HUES6 (cell line): ENCODE results near the gene USP17L21.
"Not testable (repeated sequence)": the region's sequence is repeated elsewhere in the genome, so short reads cannot be mapped to it uniquely, and the experiment has no call there.

Source experiments
- H3K27ac ChIP-seq: 2 replicates; pipeline ENCODE4 v1.7.0; 2013; ENCODE audit warnings: low read depth, mild to moderate bottlenecking, low read length, inconsistent platforms
- H3K27me3 ChIP-seq: 2 replicates; pipeline ENCODE4 v1.6.1; 2013; ENCODE audit warnings: low read length; ENCODE audit not compliant: control insufficient read depth, insufficient read depth
- H3K36me3 ChIP-seq: 2 replicates; pipeline ENCODE4 v1.6.1; 2013; ENCODE audit warnings: low read length; ENCODE audit not compliant: control insufficient read depth, insufficient read depth
- H3K4me1 ChIP-seq: 2 replicates; pipeline ENCODE4 v1.6.1; 2013; ENCODE audit warnings: low read length; ENCODE audit not compliant: control insufficient read depth, insufficient read depth
- H3K4me3 ChIP-seq: 2 replicates; pipeline ENCODE4 v1.5.1; 2013; ENCODE audit warnings: low read depth, low read length
- H3K9ac ChIP-seq: one replicate; pipeline ENCODE4 v1.6.1; 2013; ENCODE audit warnings: mild to moderate bottlenecking, low read length
- H3K9me3 ChIP-seq: 2 replicates; pipeline ENCODE4 v1.6.1; 2013; ENCODE audit warnings: low read depth, low read length; ENCODE audit not compliant: control insufficient read depth, insufficient read depth

The USP17L21 gene

DNA sequence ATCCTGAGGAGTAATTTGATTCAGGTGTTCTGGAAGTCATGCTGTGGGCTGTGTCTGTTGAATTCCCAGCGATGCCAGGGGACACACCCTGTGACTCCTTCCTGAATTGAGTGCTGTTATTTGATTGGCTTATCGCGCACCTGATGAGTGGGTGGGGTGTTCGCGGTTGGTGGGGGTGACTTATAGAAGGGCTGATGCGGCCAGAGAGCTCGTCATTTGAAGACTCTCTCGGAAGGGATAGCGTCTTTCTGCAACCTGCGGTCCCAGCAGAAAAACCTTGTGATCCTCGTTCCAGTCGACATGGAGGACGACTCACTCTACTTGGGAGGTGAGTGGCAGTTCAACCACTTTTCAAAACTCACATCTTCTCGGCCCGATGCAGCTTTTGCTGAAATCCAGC lies 4.8 kb upstream of the USP17L21 start, which contains the start of gene USP17L20:
Gene USP17L20 (plus strand): TSS at position 301 of the 400 bp plus-strand sequence. CDS start 0 bp downstream, at position 301.
- not testable (repeated sequence) for H3K4me3 ChIP-seq, H3K9ac ChIP-seq, H3K4me1 ChIP-seq, H3K27ac ChIP-seq, H3K9me3 ChIP-seq, H3K27me3 ChIP-seq, H3K36me3 ChIP-seq

DNA sequence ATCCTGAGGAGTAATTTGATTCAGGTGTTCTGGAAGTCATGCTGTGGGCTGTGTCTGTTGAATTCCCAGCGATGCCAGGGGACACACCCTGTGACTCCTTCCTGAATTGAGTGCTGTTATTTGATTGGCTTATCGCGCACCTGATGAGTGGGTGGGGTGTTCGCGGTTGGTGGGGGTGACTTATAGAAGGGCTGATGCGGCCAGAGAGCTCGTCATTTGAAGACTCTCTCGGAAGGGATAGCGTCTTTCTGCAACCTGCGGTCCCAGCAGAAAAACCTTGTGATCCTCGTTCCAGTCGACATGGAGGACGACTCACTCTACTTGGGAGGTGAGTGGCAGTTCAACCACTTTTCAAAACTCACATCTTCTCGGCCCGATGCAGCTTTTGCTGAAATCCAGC lies 4.6 kb downstream of the USP17L21 start, which contains the start of gene USP17L22:
Gene USP17L22 (plus strand): TSS at position 301 of the 400 bp plus-strand sequence. CDS start 0 bp downstream, at position 301.
- not testable (repeated sequence) for H3K4me1 ChIP-seq, H3K9me3 ChIP-seq, H3K36me3 ChIP-seq, H3K27ac ChIP-seq, H3K4me3 ChIP-seq, H3K27me3 ChIP-seq, H3K9ac ChIP-seq

DNA sequence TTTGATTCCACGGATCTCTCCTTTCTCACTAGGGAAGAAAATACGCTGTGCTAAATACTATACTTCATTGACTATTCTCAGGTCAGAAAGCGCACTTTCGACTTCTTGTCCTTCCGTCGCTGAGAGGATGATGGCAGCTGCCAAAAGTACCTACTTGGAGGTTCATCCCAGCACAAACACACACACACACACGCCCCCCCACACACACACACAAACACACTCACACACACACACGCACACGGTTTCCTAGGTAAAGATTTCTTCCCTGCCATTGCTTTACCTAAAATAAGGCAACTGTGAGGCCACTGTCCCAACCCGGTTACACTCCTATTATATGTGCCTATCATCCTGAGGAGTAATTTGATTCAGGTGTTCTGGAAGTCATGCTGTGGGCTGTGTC lies 9.0 kb downstream of the USP17L21 start:
- H3K4me3 ChIP-seq, H3K4me1 ChIP-seq, H3K27ac ChIP-seq, H3K27me3 ChIP-seq, H3K36me3 ChIP-seq, H3K9me3 ChIP-seq, H3K9ac ChIP-seq: not testable (repeated sequence)
